Endothelial cell of umbilical vein (primary cell): ENCODE measurements around the gene LSP1. TPM values are rescaled to one million over a fixed set of nuclear protein-coding genes. Genes with fewer than 3 reads are reported as not detected.

ENCODE experiments used
- BruUV-seq: library from RNA; stranded (reverse); fragments of 400-500 nt; replicated peaks from 2 replicates; lab custom pipeline; 2021; lab: Mats Ljungman, UMichigan
- CTCF ChIA-PET: fragments of 300-600, 350-600 bp; sonication (Branson Sonifier 250); formaldehyde crosslinking; loops from one replicate; lab custom pipeline; 2021; ENCODE audit warnings: antibody characterized with exemption, inconsistent platforms; lab: Charles Lee
- POLR2A ChIA-PET: fragments of 300-600, 350-600 bp; sonication (Branson Sonifier 250); formaldehyde crosslinking; loops from one replicate; lab custom pipeline; 2021; ENCODE audit warnings: antibody characterized with exemption, inconsistent platforms; lab: Charles Lee
- DNase-seq: peaks from one replicate; pipeline ENCODE4 v3.0.0-alpha.2; 2011; ENCODE audit warnings: low read depth, low spot score
- FAIRE-seq: peaks from 2 replicates; lab custom pipeline; 2011; peaks lifted over from hg19 to GRCh38; lab: Jason Lieb, UNC
- H2AFZ ChIP-seq: 2 replicates; pipeline ENCODE4 v1.6.0; 2012; ENCODE audit warnings: low read depth, low read length, control low read depth, inconsistent platforms
- H3K27ac ChIP-seq: 2 replicates; pipeline ENCODE4 v1.5.1; 2011; ENCODE audit warnings: low read depth, mild to moderate bottlenecking, control low read depth, low read length, moderate library complexity; ENCODE audit not compliant: insufficient read depth
- H3K27me3 ChIP-seq, 2 experiments: 2 replicates each; pipeline versions ENCODE4 v1.6.0 to v1.6.1; 2011; ENCODE audit warnings: low read length in 2 of 2, mixed read lengths in 1 of 2; ENCODE audit not compliant: control insufficient read depth in 2 of 2, insufficient read depth in 2 of 2
- H3K36me3 ChIP-seq, 2 experiments: 2 replicates in 1 of 2; 3 replicates in 1 of 2; pipeline ENCODE4 v1.5.1; 2011; ENCODE audit warnings: low read length in 2 of 2, mild to moderate bottlenecking in 1 of 2, moderate library complexity in 1 of 2; ENCODE audit not compliant: control insufficient read depth in 2 of 2, insufficient read depth in 2 of 2; ENCODE audit errors: extremely low read depth in 1 of 2
- H3K4me1 ChIP-seq: 3 replicates; pipeline ENCODE4 v1.5.1; 2011; ENCODE audit warnings: mild to moderate bottlenecking, low read length; ENCODE audit not compliant: control insufficient read depth, insufficient read depth; ENCODE audit errors: extremely low read depth
- H3K4me2 ChIP-seq: 2 replicates; pipeline ENCODE4 v1.6.1; 2011; ENCODE audit warnings: low read length, control low read depth, mixed read lengths; ENCODE audit not compliant: insufficient read depth
- H3K4me3 ChIP-seq, 3 experiments: fragments of 200-600 bp in 1 of 3; sonication (generic), shearing (Covaris generic) in 1 of 3; replicated peaks in 1 of 3; 2 replicates each; pipeline ENCODE4 v1.5.1; 2011 to 2016; ENCODE audit warnings: control low read depth in 3 of 3, low read length in 3 of 3, mild to moderate bottlenecking in 2 of 3, inconsistent platforms in 1 of 3, low read depth in 1 of 3, moderate library complexity in 1 of 3; ENCODE audit not compliant: insufficient read depth in 1 of 3
- H3K79me2 ChIP-seq: 2 replicates; pipeline ENCODE4 v1.6.0; 2012; ENCODE audit warnings: low read length, inconsistent platforms; ENCODE audit not compliant: control insufficient read depth, insufficient read depth
- H3K9ac ChIP-seq: replicated peaks from 2 replicates; pipeline ENCODE3; 2011; ENCODE audit warnings: low read length, control low read depth; ENCODE audit not compliant: insufficient read depth; ENCODE audit errors: extremely low read depth
- H3K9me1 ChIP-seq: replicated peaks from 3 replicates; pipeline ENCODE4 v1.6.0; 2011; ENCODE audit warnings: mild to moderate bottlenecking, low read length; ENCODE audit not compliant: control insufficient read depth, insufficient read depth; ENCODE audit errors: extremely low read depth
- H3K9me3 ChIP-seq: replicated peaks from 2 replicates; pipeline ENCODE4 v1.5.1; 2012; ENCODE audit warnings: low read length, inconsistent platforms; ENCODE audit not compliant: control insufficient read depth, insufficient read depth
- H4K20me1 ChIP-seq: replicated peaks from 2 replicates; pipeline ENCODE3; 2011; ENCODE audit warnings: mild to moderate bottlenecking, low read length; ENCODE audit not compliant: control insufficient read depth, insufficient read depth; ENCODE audit errors: extremely low read depth
- EZH2 ChIP-seq: IDR thresholded peaks from 2 replicates; pipeline ENCODE4 v1.6.1; 2012; ENCODE audit warnings: borderline replicate concordance, low read depth, mild to moderate bottlenecking, moderate library complexity, low read length, inconsistent platforms; ENCODE audit not compliant: severe bottlenecking
- FOS ChIP-seq: IDR thresholded peaks from 2 replicates; pipeline ENCODE4 v1.6.1; 2011; ENCODE audit warnings: mild to moderate bottlenecking, low read length, moderate library complexity, borderline replicate concordance; ENCODE audit not compliant: insufficient read depth
- GATA2 ChIP-seq: IDR thresholded peaks from 2 replicates; pipeline ENCODE4 v1.7.0; 2011; ENCODE audit warnings: low read depth, mild to moderate bottlenecking, moderate library complexity, mixed read lengths, low read length; ENCODE audit not compliant: insufficient read length, insufficient read depth
- JUN ChIP-seq: IDR thresholded peaks from 2 replicates; pipeline ENCODE4 v1.6.1; 2011; ENCODE audit warnings: borderline replicate concordance, low read depth; ENCODE audit not compliant: insufficient read length, insufficient read depth
- POLR2A ChIP-seq: IDR thresholded peaks from 2 replicates; pipeline ENCODE4 v1.6.1; 2012; ENCODE audit warnings: low read depth, mild to moderate bottlenecking, control low read depth, low read length
- POLR2AphosphoS5 ChIP-seq: IDR thresholded peaks from 2 replicates; pipeline ENCODE4 v1.6.1; 2012; ENCODE audit warnings: low read depth, mild to moderate bottlenecking, control low read depth, low read length, moderate library complexity; ENCODE audit not compliant: insufficient read depth
- dilution Hi-C: fragments of 300-500 bp; cut with MboI; formaldehyde crosslinking; loops from one replicate; pipeline ENCODE4 v1.15.0; 2019; ENCODE audit warnings: low sequenced_read_pairs; ENCODE audit not compliant: extremely low pct_ligation_motif_present
- intact Hi-C: fragments of 100-400 bp; cut with micrococcal nuclease; formaldehyde crosslinking; loops from one replicate; pipeline ENCODE4 v1.10.0; 2022
- polyA plus RNA-seq, 4 experiments: library from polyadenylated mRNA; depleted of rRNA in 3 of 4; stranded (reverse) in 3 of 4; unstranded in 1 of 4; fragments of >200 nt; gene quantifications; 2 replicates each; pipeline versions ENCODE4 v1.2.1 to v1.2.3, GENCODE V29; 2011 to 2012; ENCODE audit warnings: missing spikeins in 1 of 4
- total RNA-seq: library from RNA; stranded (reverse); gene quantifications from 2 replicates; pipeline ENCODE4 v1.2.3, GENCODE V29; 2021
- TF ChIP-seq, protein P1 (sequence below), 2 donors: IDR thresholded peaks; 1 replicate in 1 of 2; 2 replicates in 1 of 2; pipeline ENCODE4 v1.5.1; 2011; ENCODE audit warnings: low read length in 2 of 2, mild to moderate bottlenecking in 2 of 2, moderate library complexity in 2 of 2, control low read depth in 1 of 2, inconsistent platforms in 1 of 2, low read depth in 1 of 2; ENCODE audit not compliant: insufficient read depth in 1 of 2; ENCODE audit errors: extremely low read depth in 1 of 2
- TF ChIP-seq, protein P2 (sequence below): IDR thresholded peaks from 2 replicates; pipeline ENCODE4 v1.6.1; 2011; ENCODE audit not compliant: insufficient read depth, insufficient read length

The LSP1 gene
- total and polyA plus RNA-seq, 2 donors (not counting 3 experiments of a cell fraction or from before 2014, with no cell fraction given), result not detected

DNA sequence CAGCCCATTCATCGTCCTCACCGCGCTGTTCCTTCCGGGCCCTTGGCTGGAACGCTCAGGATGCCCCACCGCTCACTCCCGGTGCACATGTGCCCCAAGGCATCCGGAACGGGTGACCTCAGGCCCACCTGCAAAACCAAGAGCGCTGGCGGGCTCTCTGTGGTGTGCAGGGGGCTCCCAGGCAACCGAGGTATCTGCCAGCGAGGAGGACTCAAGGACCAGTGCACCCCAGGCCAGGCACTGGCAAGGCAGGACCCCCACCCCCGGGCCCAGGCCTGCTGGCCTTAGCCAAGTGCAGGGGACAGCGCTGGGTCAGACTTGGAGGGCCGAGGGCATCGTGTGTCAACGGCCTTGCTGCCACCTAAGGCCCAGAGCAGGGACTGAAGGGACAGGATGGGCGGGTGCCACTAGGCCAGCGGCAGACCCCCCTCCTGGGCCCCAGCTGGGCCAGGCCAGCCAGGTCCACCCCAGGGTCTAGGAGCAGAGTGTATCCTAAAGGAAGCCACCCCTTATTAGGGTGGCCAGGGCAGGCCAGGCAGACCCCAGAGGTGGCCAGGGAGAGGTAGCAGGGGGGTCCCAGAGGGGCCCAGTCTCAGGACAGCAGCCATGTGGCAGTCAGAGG lies 75.1 kb downstream of the LSP1 start:
- dilution Hi-C loops, result no loop called here

More for the DNA sequence above, 75.1 kb downstream of the LSP1 start:
- H4K20me1 ChIP-seq, result no peaks in the 10 kb centered on the region
- H2AFZ ChIP-seq, result no peak overlapping the region
- ChIA-PET CTCF (no interaction called here), POLR2A (no interaction called here)
- no peak overlapping the region for H3K4me3 ChIP-seq
- H3K27me3 ChIP-seq, result no peaks in the 10 kb centered on the region
- H3K9me1 ChIP-seq, result no peaks in the 10 kb centered on the region
- H3K4me1 ChIP-seq, result no peaks in the 10 kb centered on the region
- intact Hi-C loops, result no loop called here
- no TSS peak for BruUV-seq
- H3K36me3 ChIP-seq, result no peaks in the 10 kb centered on the region
- DNase-seq (no peak), FAIRE-seq (no peak)
- TF ChIP-seq POLR2A (no peak), JUN (no peak), FOS (no peak), GATA2 (no peak), POLR2AphosphoS5 (no peak), EZH2 (no peak)
- TF ChIP-seq, protein P1, sequence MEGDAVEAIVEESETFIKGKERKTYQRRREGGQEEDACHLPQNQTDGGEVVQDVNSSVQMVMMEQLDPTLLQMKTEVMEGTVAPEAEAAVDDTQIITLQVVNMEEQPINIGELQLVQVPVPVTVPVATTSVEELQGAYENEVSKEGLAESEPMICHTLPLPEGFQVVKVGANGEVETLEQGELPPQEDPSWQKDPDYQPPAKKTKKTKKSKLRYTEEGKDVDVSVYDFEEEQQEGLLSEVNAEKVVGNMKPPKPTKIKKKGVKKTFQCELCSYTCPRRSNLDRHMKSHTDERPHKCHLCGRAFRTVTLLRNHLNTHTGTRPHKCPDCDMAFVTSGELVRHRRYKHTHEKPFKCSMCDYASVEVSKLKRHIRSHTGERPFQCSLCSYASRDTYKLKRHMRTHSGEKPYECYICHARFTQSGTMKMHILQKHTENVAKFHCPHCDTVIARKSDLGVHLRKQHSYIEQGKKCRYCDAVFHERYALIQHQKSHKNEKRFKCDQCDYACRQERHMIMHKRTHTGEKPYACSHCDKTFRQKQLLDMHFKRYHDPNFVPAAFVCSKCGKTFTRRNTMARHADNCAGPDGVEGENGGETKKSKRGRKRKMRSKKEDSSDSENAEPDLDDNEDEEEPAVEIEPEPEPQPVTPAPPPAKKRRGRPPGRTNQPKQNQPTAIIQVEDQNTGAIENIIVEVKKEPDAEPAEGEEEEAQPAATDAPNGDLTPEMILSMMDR (IDR thresholded peaks at IDR 0.05; ENCODE audit: extremely low read depth in 1 of 2, insufficient read depth in 1 of 2, low read depth in 1 of 2, low read length in 2 of 2), result no peak
- TF ChIP-seq, protein P2, sequence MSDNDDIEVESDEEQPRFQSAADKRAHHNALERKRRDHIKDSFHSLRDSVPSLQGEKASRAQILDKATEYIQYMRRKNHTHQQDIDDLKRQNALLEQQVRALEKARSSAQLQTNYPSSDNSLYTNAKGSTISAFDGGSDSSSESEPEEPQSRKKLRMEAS, result no peak
- H3K27ac ChIP-seq, result no peak overlapping the region
- no peaks in the 10 kb centered on the region for H3K79me2 ChIP-seq
- no peaks in the 10 kb centered on the region for H3K9me3 ChIP-seq
- H3K9ac ChIP-seq, result no peak overlapping the region
- no peak overlapping the region for H3K4me2 ChIP-seq
